Neural progenitor cell (in vitro differentiated cells): ENCODE results near the gene MATK.

Experiments
- EZH2phosphoT487 ChIP-seq: fragments of 200-600 bp; sonication (generic); IDR thresholded peaks from 2 replicates; pipeline ENCODE4 v1.6.1; 2017; ENCODE audit warnings: antibody characterized with exemption
- TF ChIP-seq, protein P1 (sequence below): fragments of 200-600 bp; sonication (generic); IDR thresholded peaks from 2 replicates; pipeline ENCODE4 v1.5.1; 2017; ENCODE audit warnings: antibody characterized with exemption, mild to moderate bottlenecking

DNA sequence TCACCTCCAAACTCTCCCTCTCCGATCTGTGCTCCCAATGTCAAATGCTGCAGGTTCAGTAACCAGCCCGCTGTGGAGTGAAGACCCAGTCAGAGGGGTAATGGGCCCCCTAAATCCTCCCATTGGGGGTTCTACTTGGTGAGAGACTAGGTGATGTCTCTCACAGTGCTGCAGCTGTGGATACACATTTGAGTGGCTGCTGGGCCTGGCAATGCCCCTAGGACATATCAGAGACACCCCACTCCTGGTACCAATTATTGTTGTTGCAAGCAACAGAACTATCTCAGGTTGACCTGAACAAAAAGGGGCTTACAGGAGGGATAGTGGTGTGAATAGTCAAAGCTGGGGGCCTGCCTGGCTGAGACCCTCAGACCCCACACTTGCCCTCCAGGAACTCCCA, 4.6 kb downstream of the MATK start:
- TF ChIP-seq, protein P1, sequence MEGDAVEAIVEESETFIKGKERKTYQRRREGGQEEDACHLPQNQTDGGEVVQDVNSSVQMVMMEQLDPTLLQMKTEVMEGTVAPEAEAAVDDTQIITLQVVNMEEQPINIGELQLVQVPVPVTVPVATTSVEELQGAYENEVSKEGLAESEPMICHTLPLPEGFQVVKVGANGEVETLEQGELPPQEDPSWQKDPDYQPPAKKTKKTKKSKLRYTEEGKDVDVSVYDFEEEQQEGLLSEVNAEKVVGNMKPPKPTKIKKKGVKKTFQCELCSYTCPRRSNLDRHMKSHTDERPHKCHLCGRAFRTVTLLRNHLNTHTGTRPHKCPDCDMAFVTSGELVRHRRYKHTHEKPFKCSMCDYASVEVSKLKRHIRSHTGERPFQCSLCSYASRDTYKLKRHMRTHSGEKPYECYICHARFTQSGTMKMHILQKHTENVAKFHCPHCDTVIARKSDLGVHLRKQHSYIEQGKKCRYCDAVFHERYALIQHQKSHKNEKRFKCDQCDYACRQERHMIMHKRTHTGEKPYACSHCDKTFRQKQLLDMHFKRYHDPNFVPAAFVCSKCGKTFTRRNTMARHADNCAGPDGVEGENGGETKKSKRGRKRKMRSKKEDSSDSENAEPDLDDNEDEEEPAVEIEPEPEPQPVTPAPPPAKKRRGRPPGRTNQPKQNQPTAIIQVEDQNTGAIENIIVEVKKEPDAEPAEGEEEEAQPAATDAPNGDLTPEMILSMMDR = no peak
- TF ChIP-seq EZH2phosphoT487 = no peak
